ENCODE results near the gene CENPU.
"Not testable (repeated sequence)": the region's sequence is repeated elsewhere in the genome, so short reads cannot be mapped to it uniquely, and the experiment has no call there.

The CENPU gene

GRCh38 chr4:184752496-184753275 is 18.8 kb upstream of the CENPU start:
- DNase-seq (ENCODE audit: low read depth): no peak

GRCh38 chr4:184751585-184751956 is 17.7 kb upstream of the CENPU start:
- DNase-seq (ENCODE audit: low read depth): peak; percentile 60

- DNase-seq (ENCODE audit: low read depth): no peak
Observed at GRCh38 chr4:184750926-184751584, 17.2 kb upstream of the CENPU start.

GRCh38 chr4:184748251-184748652 is 14.4 kb upstream of the CENPU start:
- no peak for DNase-seq (ENCODE audit: low read depth)

GRCh38 chr4:184747034-184747830 is 13.3 kb upstream of the CENPU start:
- no peak for DNase-seq (ENCODE audit: low read depth)

- DNase-seq (ENCODE audit: low read depth): no peak
Observed at GRCh38 chr4:184745831-184746795, 12.2 kb upstream of the CENPU start.

GRCh38 chr4:184744236-184744635 is 10.3 kb upstream of the CENPU start:
- DNase-seq (ENCODE audit: low read depth): no peak

- no peak for DNase-seq (ENCODE audit: low read depth)
Observed at GRCh38 chr4:184743650-184744049, 9.8 kb upstream of the CENPU start.

- DNase-seq (ENCODE audit: low read depth): not testable (repeated sequence)
Observed at GRCh38 chr4:184741651-184742050, 7.8 kb upstream of the CENPU start.

- no peak for DNase-seq (ENCODE audit: low read depth)
Observed at GRCh38 chr4:184740980-184741391, 7.1 kb upstream of the CENPU start.

- DNase-seq (ENCODE audit: low read depth): not testable (repeated sequence)
Observed at GRCh38 chr4:184739575-184739974, 5.7 kb upstream of the CENPU start.

- no peak for DNase-seq (ENCODE audit: low read depth)
Observed at GRCh38 chr4:184734758-184735157, 862 bp upstream of the CENPU start.

- no peak for DNase-seq (ENCODE audit: low read depth)
Observed at GRCh38 chr4:184732126-184732525, 1.8 kb downstream of the CENPU start.

GRCh38 chr4:184731056-184731455 is 2.8 kb downstream of the CENPU start:
- DNase-seq (ENCODE audit: low read depth): no peak

GRCh38 chr4:184729946-184730345 is 4.0 kb downstream of the CENPU start:
- DNase-seq (ENCODE audit: low read depth): no peak

GRCh38 chr4:184728858-184729257 is 5.0 kb downstream of the CENPU start:
- DNase-seq (ENCODE audit: low read depth): no peak

- no peak for DNase-seq (ENCODE audit: low read depth)
Observed at GRCh38 chr4:184727430-184727829, 6.5 kb downstream of the CENPU start.

GRCh38 chr4:184722798-184723197 is 11.1 kb downstream of the CENPU start:
- DNase-seq (ENCODE audit: low read depth): no peak

GRCh38 chr4:184721254-184721653 is 12.6 kb downstream of the CENPU start:
- DNase-seq (ENCODE audit: low read depth): no peak

- no peak for DNase-seq (ENCODE audit: low read depth)
Observed at GRCh38 chr4:184719407-184719806, 14.5 kb downstream of the CENPU start.

GRCh38 chr4:184715526-184715925 is 18.4 kb downstream of the CENPU start:
- DNase-seq (ENCODE audit: low read depth): no peak

GRCh38 chr4:184713887-184714286 is 20.0 kb downstream of the CENPU start:
- DNase-seq (ENCODE audit: low read depth): no peak

All from CMK (cell line).